Measurements from ENCODE around the gene NUAK2.

DNA sequence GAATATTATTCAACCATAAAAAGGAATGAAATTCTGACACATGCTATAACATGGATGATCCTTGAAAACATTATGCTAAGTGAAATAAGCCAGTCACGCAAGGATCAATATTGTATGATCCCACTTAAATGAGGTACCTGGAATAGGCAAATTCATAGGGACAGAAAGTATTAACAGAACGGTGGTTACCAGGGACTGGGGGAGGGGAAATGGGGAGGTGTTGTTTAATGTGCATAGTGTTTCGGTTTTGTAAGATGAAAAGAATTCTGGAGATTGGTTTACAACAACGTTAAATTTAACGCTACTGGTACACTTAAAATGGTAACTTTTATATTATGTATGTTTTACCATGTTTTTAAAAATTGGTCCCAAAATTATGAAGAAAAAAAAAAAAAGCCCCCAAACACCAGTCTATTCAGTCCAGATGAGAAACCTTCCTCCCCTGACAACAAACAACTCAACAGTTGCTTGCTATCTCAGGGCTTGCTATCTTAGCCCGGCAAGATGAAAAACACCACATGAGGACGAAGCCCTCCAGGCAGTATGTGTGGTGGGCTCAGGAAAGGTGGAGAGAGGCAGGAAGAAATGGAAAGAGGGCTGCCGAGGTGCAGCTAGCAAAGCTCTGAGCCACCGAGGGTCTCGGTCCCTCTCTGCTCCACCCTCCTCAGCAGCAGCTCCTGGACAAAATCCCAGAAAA, 8.5 kb downstream of the NUAK2 start:
- no peak for TF ChIP-seq ARNT (IDR thresholded peaks at IDR 0.05)
- no peak for TF ChIP-seq FOXM1 (IDR thresholded peaks at IDR 0.05; ENCODE audit: borderline replicate concordance)
- TF ChIP-seq HDGF (IDR thresholded peaks at IDR 0.05; ENCODE audit: borderline replicate concordance) = no peak
- no peak for TF ChIP-seq BHLHE40 (IDR thresholded peaks at IDR 0.05; ENCODE audit: borderline replicate concordance)
- no peak for TF ChIP-seq FOXA1 (IDR thresholded peaks at IDR 0.05)

Data from HEK293T (cell line).